GM12878 (cell line): ENCODE measurements around the gene RETREG1. TPM values are rescaled to one million over a fixed set of nuclear protein-coding genes. Genes with fewer than 3 reads are reported as not detected.

Experiments used
- ATAC-seq: fragments of 200-7000 bp; cut with Tn5 transposase; 3 replicates; pipeline ENCODE4 v1.9.1; 2020; ENCODE audit warnings: mild to moderate bottlenecking, moderate library complexity
- BruUV-seq: library from RNA; stranded (reverse); fragments of 400-500 nt; replicated peaks from 2 replicates; lab custom pipeline; 2021; lab: Mats Ljungman, UMichigan
- CTCF ChIA-PET: fragments of 300-600 bp; sonication (Branson Sonifier 250); formaldehyde crosslinking; extraction: SDS; loops from one replicate; lab custom pipeline; 2021; ENCODE audit warnings: inconsistent platforms; lab: Yijun Ruan, JAX
- POLR2A ChIA-PET: fragments of 350-600 bp; formaldehyde crosslinking; extraction: SDS; loops from one replicate; lab custom pipeline; 2021; ENCODE audit warnings: inconsistent platforms; lab: Charles Lee
- RAD21 ChIA-PET: fragments of 300-600 bp; sonication (Branson Sonifier 250); formaldehyde crosslinking; loops from one replicate; lab custom pipeline; 2023; ENCODE audit warnings: antibody characterized with exemption; ENCODE audit not compliant: unreplicated experiment; lab: Charles Lee
- SMC1A ChIA-PET: fragments of 300-600 bp; sonication (Branson Sonifier 250); formaldehyde crosslinking; loops from one replicate; lab custom pipeline; 2023; ENCODE audit not compliant: unreplicated experiment, uncharacterized antibody; lab: Charles Lee
- DNase-seq: peaks from one replicate; pipeline ENCODE4 v3.0.0-alpha.2; 2011; ENCODE audit warnings: low read depth, low spot score
- FAIRE-seq: peaks from 3 replicates; lab custom pipeline; 2011; peaks lifted over from hg19 to GRCh38; lab: Jason Lieb, UNC
- H2AFZ ChIP-seq: 2 replicates; pipeline ENCODE4 v1.6.0; 2011; ENCODE audit warnings: low read depth, low read length, control low read depth; ENCODE audit not compliant: control insufficient read depth
- H3K27ac ChIP-seq: 2 replicates; pipeline ENCODE4 v1.5.1; 2011; ENCODE audit warnings: control low read depth; ENCODE audit not compliant: control insufficient read depth, insufficient read depth
- H3K27me3 ChIP-seq, 2 experiments: replicated peaks in 1 of 2; 2 replicates each; pipeline versions ENCODE4 v1.6.0 to v1.6.1; 2011; ENCODE audit warnings: low read length in 1 of 2; ENCODE audit not compliant: control insufficient read depth in 2 of 2, insufficient read depth in 2 of 2
- H3K36me3 ChIP-seq, 2 experiments: 2 replicates each; pipeline ENCODE4 v1.5.1; 2011; ENCODE audit warnings: low read length in 1 of 2; ENCODE audit not compliant: control insufficient read depth in 2 of 2, insufficient read depth in 2 of 2
- H3K4me1 ChIP-seq: 2 replicates; pipeline ENCODE4 v1.6.1; 2011; ENCODE audit warnings: mild to moderate bottlenecking, low read length, moderate library complexity, mixed read lengths; ENCODE audit not compliant: control insufficient read depth, insufficient read depth
- H3K4me2 ChIP-seq: 2 replicates; pipeline ENCODE4 v1.6.0; 2011; ENCODE audit warnings: control low read depth; ENCODE audit not compliant: control insufficient read depth, insufficient read depth
- H3K4me3 ChIP-seq: fragments of 200-600 bp; sonication (generic); 2 replicates; pipeline ENCODE4 v1.5.1; 2016
- H3K79me2 ChIP-seq: 2 replicates; pipeline ENCODE4 v1.6.0; 2011; ENCODE audit warnings: low read length; ENCODE audit not compliant: control insufficient read depth, insufficient read depth
- H3K9ac ChIP-seq: 2 replicates; pipeline ENCODE4 v1.8.0; 2011; ENCODE audit warnings: low read length, control low read depth, mixed read lengths; ENCODE audit not compliant: control insufficient read depth, insufficient read depth
- H3K9me3 ChIP-seq: replicated peaks from 3 replicates; pipeline ENCODE4 v1.5.1; 2011; ENCODE audit warnings: mild to moderate bottlenecking, low read length; ENCODE audit not compliant: control insufficient read depth, insufficient read depth
- H4K20me1 ChIP-seq: 2 replicates; pipeline ENCODE4 v1.6.0; 2011; ENCODE audit not compliant: control insufficient read depth, insufficient read depth
- CBX3 ChIP-seq: fragments of 200-600 bp; sonication (generic); IDR thresholded peaks from 2 replicates; pipeline ENCODE4 v1.6.1; 2016; ENCODE audit warnings: low read depth, borderline replicate concordance
- CHD4 ChIP-seq: fragments of 200-600 bp; sonication (generic); IDR thresholded peaks from 2 replicates; pipeline ENCODE4 v1.6.1; 2016; ENCODE audit warnings: mild to moderate bottlenecking
- IKZF1 ChIP-seq: fragments of 450-650 bp; conservative IDR thresholded peaks from 2 replicates; pipeline ENCODE4 v1.6.1; 2017; ENCODE audit warnings: antibody characterized with exemption, mild to moderate bottlenecking
- MTA2 ChIP-seq: fragments of 450-650 bp; IDR thresholded peaks from 2 replicates; pipeline ENCODE4 v1.6.1; 2016; ENCODE audit warnings: low read depth, mild to moderate bottlenecking, moderate library complexity
- MXI1 ChIP-seq: fragments of 150-350 bp; IDR thresholded peaks from 2 replicates; pipeline ENCODE4 v1.6.1; 2011; ENCODE audit warnings: low read depth, mild to moderate bottlenecking, inconsistent platforms, low read length, improper control_type of control experiment
- MYC ChIP-seq: IDR thresholded peaks from 2 replicates; pipeline ENCODE4 v1.6.1; 2011; ENCODE audit warnings: mild to moderate bottlenecking, low read length, moderate library complexity, inconsistent platforms; ENCODE audit not compliant: insufficient read depth, insufficient replicate concordance, insufficient read length, severe bottlenecking
- NRF1 ChIP-seq: conservative IDR thresholded peaks from 2 replicates; pipeline ENCODE4 v1.6.1; 2011; ENCODE audit warnings: mild to moderate bottlenecking, low read depth, low read length, improper control_type of control experiment
- POLR2AphosphoS5 ChIP-seq: IDR thresholded peaks from 2 replicates; pipeline ENCODE4 v1.6.1; 2011; ENCODE audit warnings: mild to moderate bottlenecking, low read length, inconsistent platforms
- RFX5 ChIP-seq: IDR thresholded peaks from 2 replicates; pipeline ENCODE4 v1.6.1; 2011; ENCODE audit warnings: low read depth, low read length, improper control_type of control experiment
- SKIL ChIP-seq: fragments of 450-650 bp; IDR thresholded peaks from 2 replicates; pipeline ENCODE4 v1.6.1; 2017; ENCODE audit warnings: mild to moderate bottlenecking, low read depth, inconsistent platforms; ENCODE audit not compliant: poor library complexity, severe bottlenecking
- SMARCA5 ChIP-seq: fragments of 450-650 bp; IDR thresholded peaks from 2 replicates; pipeline ENCODE4 v1.6.1; 2017; ENCODE audit warnings: mild to moderate bottlenecking
- SREBF1 ChIP-seq: IDR thresholded peaks from 2 replicates; pipeline ENCODE4 v1.6.1; 2012; ENCODE audit warnings: mild to moderate bottlenecking, low read length
- TARDBP ChIP-seq: IDR thresholded peaks from 2 replicates; pipeline ENCODE4 v1.6.1; 2016; ENCODE audit warnings: borderline replicate concordance
- WRNIP1 ChIP-seq: IDR thresholded peaks from 2 replicates; pipeline ENCODE4 v1.6.1; 2011; ENCODE audit warnings: low read depth, low read length, improper control_type of control experiment, borderline replicate concordance
- ZNF24 ChIP-seq: fragments of 450-650 bp; IDR thresholded peaks from 2 replicates; pipeline ENCODE4 v1.6.1; 2017; ENCODE audit warnings: antibody characterized with exemption, mild to moderate bottlenecking
- ZNF274 ChIP-seq: IDR thresholded peaks from one replicate; pipeline ENCODE4 v1.8.0; 2011; ENCODE audit not compliant: insufficient read length, insufficient read depth
- ZNF622 ChIP-seq: fragments of 450-650 bp; IDR thresholded peaks from 2 replicates; pipeline ENCODE4 v1.6.1; 2017; ENCODE audit warnings: mild to moderate bottlenecking, inconsistent platforms
- WGBS: methylation state at CpG from one replicate; pipeline ENCODE4 v1.1.6; 2016; ENCODE audit warnings: low lambda C conversion rate; ENCODE audit not compliant: insufficient replicate concordance, insufficient coverage; ENCODE audit errors: missing lambda C conversion rate; 5-methylcytosine and 5-hydroxymethylcytosine counted together
- in situ Hi-C: fragments of 300-500 bp; cut with MboI; formaldehyde crosslinking; loops from 9 replicates; pipeline ENCODE4 v1.14.3; 2018; ENCODE audit warnings: mixed read lengths
- intact Hi-C: fragments of 100-400 bp; cut with micrococcal nuclease; formaldehyde crosslinking; loops from one replicate; pipeline ENCODE4 v1.14.2; 2022; ENCODE audit not compliant: unreplicated experiment
- polyA plus RNA-seq, 11 experiments: library from polyadenylated mRNA; depleted of rRNA in 4 of 11; unstranded in 6 of 11; stranded (reverse) in 5 of 11; fragments of >200 nt; fragmentation: Nextera tagmentation in 4 of 11; fragmentation: Illumina TruSeq in 1 of 11; extraction: Ambion mirVana in 4 of 11; extraction: Trizol in 1 of 11; gene quantifications; 1 replicate in 1 of 11; 2 replicates in 10 of 11; pipeline versions ENCODE4 v1.2.1 to v1.2.3, GENCODE V29; 2011 to 2016; ENCODE audit warnings: inconsistent platforms in 2 of 11, missing spikeins in 2 of 11, low read depth in 1 of 11
- total RNA-seq, 4 experiments: library from RNA; depleted of rRNA in 3 of 4; stranded (reverse); fragments of >200 nt in 3 of 4; fragmentation: Illumina TruSeq in 1 of 4; extraction: Trizol in 1 of 4; gene quantifications; 2 replicates each; pipeline versions ENCODE4 v1.2.1 to v1.2.3, GENCODE V29; 2013 to 2021

The RETREG1 gene
- total and polyA plus RNA-seq, 10 of the 15 experiments (the other 5 are each of a cell fraction or from before 2014, with no cell fraction given): 3.9 to 8.9 (median 6.4) TPM

- no peak for TF ChIP-seq MYC
- TF ChIP-seq RFX5: no peak
- no peak for TF ChIP-seq SMARCA5
- TF ChIP-seq MXI1: no peak
Observed at GRCh38 chr5:16525651-16526050, 91.1 kb downstream of the RETREG1 start (continued).

GRCh38 chr5:16524286-16524685 is 92.5 kb downstream of the RETREG1 start:
- no peak overlapping the region for H2AFZ ChIP-seq

More at GRCh38 chr5:16524286-16524685, 92.5 kb downstream of the RETREG1 start:
- Histone ChIP-seq H3K4me2 (no peak overlapping the region), H3K9me3 (no peaks in the 10 kb centered on the region), H3K4me1 (no peaks in the 10 kb centered on the region), H3K27ac (no peak overlapping the region), H4K20me1 (no peaks in the 10 kb centered on the region), H3K27me3 (no peaks in the 10 kb centered on the region), H3K4me3 (no peak overlapping the region), H3K9ac (no peak overlapping the region), H3K79me2 (no peaks in the 10 kb centered on the region), H3K36me3 (no peaks in the 10 kb centered on the region)
- SMC1A ChIA-PET: no interaction called here
- 46% methylated on average over 5 of the region's 5 CpGs for WGBS
- no TSS peak for BruUV-seq
- CTCF ChIA-PET: no interaction called here
- intact Hi-C loops: no loop called here
- DNase-seq: no peak
- RAD21 ChIA-PET: no interaction called here
- ATAC-seq: no peak
- in situ Hi-C loops: no loop called here
- POLR2A ChIA-PET: no interaction called here
- no peak for FAIRE-seq
- TF ChIP-seq ZNF274: no peak
- TF ChIP-seq SREBF1: no peak
- TF ChIP-seq MTA2: no peak
- no peak for TF ChIP-seq ZNF622
- no peak for TF ChIP-seq CBX3
- TF ChIP-seq POLR2AphosphoS5: no peak
- no peak for TF ChIP-seq SKIL
- no peak for TF ChIP-seq NRF1
- no peak for TF ChIP-seq TARDBP
- TF ChIP-seq ZNF24: no peak
- TF ChIP-seq IKZF1: no peak
- TF ChIP-seq CHD4: no peak
- no peak for TF ChIP-seq WRNIP1
- TF ChIP-seq, all 136 proteins: peak for 0
